ENCODE measurements around the gene SETD6.

- TF ChIP-seq ETS1 (conservative IDR thresholded peaks at IDR 0.05; ENCODE audit: control insufficient read depth, low read depth, low read length) (no peak), ZNF143 (CRISPR knock-in tag; IDR thresholded peaks at IDR 0.05) (no peak), NEUROD1 (IDR thresholded peaks at IDR 0.05; ENCODE audit: borderline replicate concordance, low read depth, low read length, partially characterized antibody) (no peak), POLR2AphosphoS2 (IDR thresholded peaks at IDR 0.05; ENCODE audit: low read length) (no peak), ZNF232 (CRISPR knock-in tag; IDR thresholded peaks at IDR 0.05) (no peak)
- TF ChIP-seq, protein P1, sequence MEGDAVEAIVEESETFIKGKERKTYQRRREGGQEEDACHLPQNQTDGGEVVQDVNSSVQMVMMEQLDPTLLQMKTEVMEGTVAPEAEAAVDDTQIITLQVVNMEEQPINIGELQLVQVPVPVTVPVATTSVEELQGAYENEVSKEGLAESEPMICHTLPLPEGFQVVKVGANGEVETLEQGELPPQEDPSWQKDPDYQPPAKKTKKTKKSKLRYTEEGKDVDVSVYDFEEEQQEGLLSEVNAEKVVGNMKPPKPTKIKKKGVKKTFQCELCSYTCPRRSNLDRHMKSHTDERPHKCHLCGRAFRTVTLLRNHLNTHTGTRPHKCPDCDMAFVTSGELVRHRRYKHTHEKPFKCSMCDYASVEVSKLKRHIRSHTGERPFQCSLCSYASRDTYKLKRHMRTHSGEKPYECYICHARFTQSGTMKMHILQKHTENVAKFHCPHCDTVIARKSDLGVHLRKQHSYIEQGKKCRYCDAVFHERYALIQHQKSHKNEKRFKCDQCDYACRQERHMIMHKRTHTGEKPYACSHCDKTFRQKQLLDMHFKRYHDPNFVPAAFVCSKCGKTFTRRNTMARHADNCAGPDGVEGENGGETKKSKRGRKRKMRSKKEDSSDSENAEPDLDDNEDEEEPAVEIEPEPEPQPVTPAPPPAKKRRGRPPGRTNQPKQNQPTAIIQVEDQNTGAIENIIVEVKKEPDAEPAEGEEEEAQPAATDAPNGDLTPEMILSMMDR (IDR thresholded peaks at IDR 0.05 in 2 of 3, conservative IDR thresholded peaks at IDR 0.05 in 1 of 3; ENCODE audit: insufficient read depth in 2 of 3, low read depth in 1 of 3, low read length in 3 of 3), result no peak
Observed at GRCh38 chr16:58509256-58510096, 5.8 kb upstream of the SETD6 start.
